Measurements from ENCODE around the gene AKNAD1.

GRCh38 chr1:108811611-108812010 lies 45.3 kb downstream of the AKNAD1 start:
- TF ChIP-seq, protein P1, sequence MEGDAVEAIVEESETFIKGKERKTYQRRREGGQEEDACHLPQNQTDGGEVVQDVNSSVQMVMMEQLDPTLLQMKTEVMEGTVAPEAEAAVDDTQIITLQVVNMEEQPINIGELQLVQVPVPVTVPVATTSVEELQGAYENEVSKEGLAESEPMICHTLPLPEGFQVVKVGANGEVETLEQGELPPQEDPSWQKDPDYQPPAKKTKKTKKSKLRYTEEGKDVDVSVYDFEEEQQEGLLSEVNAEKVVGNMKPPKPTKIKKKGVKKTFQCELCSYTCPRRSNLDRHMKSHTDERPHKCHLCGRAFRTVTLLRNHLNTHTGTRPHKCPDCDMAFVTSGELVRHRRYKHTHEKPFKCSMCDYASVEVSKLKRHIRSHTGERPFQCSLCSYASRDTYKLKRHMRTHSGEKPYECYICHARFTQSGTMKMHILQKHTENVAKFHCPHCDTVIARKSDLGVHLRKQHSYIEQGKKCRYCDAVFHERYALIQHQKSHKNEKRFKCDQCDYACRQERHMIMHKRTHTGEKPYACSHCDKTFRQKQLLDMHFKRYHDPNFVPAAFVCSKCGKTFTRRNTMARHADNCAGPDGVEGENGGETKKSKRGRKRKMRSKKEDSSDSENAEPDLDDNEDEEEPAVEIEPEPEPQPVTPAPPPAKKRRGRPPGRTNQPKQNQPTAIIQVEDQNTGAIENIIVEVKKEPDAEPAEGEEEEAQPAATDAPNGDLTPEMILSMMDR (IDR thresholded peaks at IDR 0.05) = no peak
- TF ChIP-seq POLR2A (IDR thresholded peaks at IDR 0.05) (no peak), POLR2AphosphoS5 (IDR thresholded peaks at IDR 0.05) (no peak)

All from breast epithelium (tissue), 3 donors.